Heart left ventricle (tissue), 16 donors: ENCODE measurements around the gene SH3PXD2A. TPM values are rescaled to one million over a fixed set of nuclear protein-coding genes. Genes with fewer than 3 reads are reported as not detected.
"Not testable (repeated sequence)": the region's sequence is repeated elsewhere in the genome, so short reads cannot be mapped to it uniquely, and the experiment has no call there.

Source experiments
- ATAC-seq, 4 donors: fragments of 200-7000 bp; cut with Tn5 transposase; one replicate each; pipeline ENCODE4 v1.9.1; 2020 to 2022; ENCODE audit warnings: moderate library complexity in 4 of 4, mild to moderate bottlenecking in 3 of 4, moderate number of reproducible peaks in 1 of 4
- DNase-seq, 5 donors: peaks; one replicate each; pipeline ENCODE4 v3.0.0-alpha.2; 2020
- H3K27ac ChIP-seq, 12 donors: fragments of 200-600 bp; sonication (generic) in 4 of 12; one replicate each; pipeline versions ENCODE4 v1.5.0 to v1.8.0; 2016 to 2022; ENCODE audit warnings: mild to moderate bottlenecking in 2 of 12
- H3K27me3 ChIP-seq, 9 donors: fragments of 200-600 bp; sonication (generic) in 2 of 9; one replicate each; pipeline versions ENCODE4 v1.5.1 to v1.8.0; 2016 to 2022; ENCODE audit warnings: mild to moderate bottlenecking in 3 of 9
- H3K36me3 ChIP-seq, 9 donors: fragments of 200-600 bp; sonication (generic) in 2 of 9; one replicate each; pipeline versions ENCODE4 v1.5.0 to v1.8.0; 2018 to 2022; ENCODE audit warnings: mild to moderate bottlenecking in 2 of 9
- H3K4me1 ChIP-seq, 12 donors: fragments of 200-600 bp; sonication (generic) in 4 of 12; one replicate each; pipeline versions ENCODE4 v1.5.0 to v1.8.0; 2016 to 2022; ENCODE audit warnings: mild to moderate bottlenecking in 3 of 12
- H3K4me3 ChIP-seq, 12 donors: fragments of 200-600 bp; sonication (generic) in 4 of 12; one replicate each; pipeline versions ENCODE4 v1.5.0 to v1.8.0; 2017 to 2022; ENCODE audit warnings: mild to moderate bottlenecking in 9 of 12, moderate library complexity in 4 of 12
- H3K9me3 ChIP-seq, 12 donors: fragments of 200-600 bp; sonication (generic) in 4 of 12; one replicate each; pipeline versions ENCODE4 v1.5.0 to v1.8.0; 2016 to 2022; ENCODE audit warnings: mild to moderate bottlenecking in 1 of 12
- CTCF ChIP-seq, 12 donors: fragments of 200-600 bp; sonication (generic) in 4 of 12; IDR thresholded peaks; one replicate each; pipeline versions ENCODE4 v1.5.0 to v1.8.0; 2018 to 2022; ENCODE audit warnings: antibody characterized with exemption in 12 of 12, mild to moderate bottlenecking in 5 of 12
- POLR2A ChIP-seq, 2 donors: fragments of 450-650 bp; IDR thresholded peaks; one replicate each; pipeline ENCODE4 v1.6.1; 2017; ENCODE audit warnings: antibody characterized with exemption in 2 of 2, mild to moderate bottlenecking in 2 of 2, moderate library complexity in 2 of 2
- WGBS, 4 donors: extraction: QIAGEN DNeasy Blood & Tissue Kit in 2 of 4; methylation state at CpG; one replicate each; pipeline versions ENCODE4 v1.1.5 to v1.1.7; 2013 to 2018; 5-methylcytosine and 5-hydroxymethylcytosine counted together
- intact Hi-C, 10 donors: fragments of 100-400 bp; cut with DNase I; formaldehyde crosslinking; loops; one replicate each; pipeline versions ENCODE4 v1.11.1 to v1.14.2; 2022
- polyA plus RNA-seq, 2 donors: library from polyadenylated mRNA; stranded (reverse); fragments of 200-250 nt; gene quantifications; one replicate each; pipeline ENCODE4 v1.2.3, GENCODE V29; 2013
- total RNA-seq, 9 donors: library from RNA; depleted of rRNA in 2 of 9; stranded (reverse); fragments of >200 nt in 2 of 9; fragmentation: NEBNext Ultra II Directional in 3 of 9; extraction: Animal tissue kit (Norgen Biotek cat#: 25700) in 3 of 9; gene quantifications; one replicate each; pipeline versions ENCODE4 v1.1.0 to v1.2.4, GENCODE V29; 2016 to 2023
- donor health status: ischemic (EF 13 %, LVEDD 7.1; RV severe dilation, severe dysfunction).
- donor health status: healthy with polysubstance abuse.
- donor health status: DM: no; HTN: yes; CAD: no.
- donor health status: DM: no; HTN: no; CAD: no.
- donor health status: ischemic (EF 25% LVEDD 6.9; RV normal size, moderate dysfunction).
- donor health status: ischemic (EF 25% LVEDD 5.7; RV mildly dilated, moderate dysfunction).
- donor health status: healthy.
- donor health status: DM: yes; HTN: yes; CAD: no.
- donor health status: ischemic (EF 35%, LVEDD 5.7; RV mildly dilated, moderate dysfunction).
- donor health status: nonischemic (EF 11% LVEDD 7.7; RV severe dilation, severe dysfunction).
- donor health status: DM: yes; HTN: yes; CAD: no.
- donor health status: PGD.
- donor health status: ischemic (EF 29% LVEDD 5.4; RV normal size, mild dysfunction).
- donor health status: nonischemic (EF 23%, LVEDD 6.1; RV moderate dilation, normal function).

SH3PXD2A gene
- total and polyA plus RNA-seq, 11 donors, result 11.8 to 43.4 (median 31.1) TPM

DNA sequence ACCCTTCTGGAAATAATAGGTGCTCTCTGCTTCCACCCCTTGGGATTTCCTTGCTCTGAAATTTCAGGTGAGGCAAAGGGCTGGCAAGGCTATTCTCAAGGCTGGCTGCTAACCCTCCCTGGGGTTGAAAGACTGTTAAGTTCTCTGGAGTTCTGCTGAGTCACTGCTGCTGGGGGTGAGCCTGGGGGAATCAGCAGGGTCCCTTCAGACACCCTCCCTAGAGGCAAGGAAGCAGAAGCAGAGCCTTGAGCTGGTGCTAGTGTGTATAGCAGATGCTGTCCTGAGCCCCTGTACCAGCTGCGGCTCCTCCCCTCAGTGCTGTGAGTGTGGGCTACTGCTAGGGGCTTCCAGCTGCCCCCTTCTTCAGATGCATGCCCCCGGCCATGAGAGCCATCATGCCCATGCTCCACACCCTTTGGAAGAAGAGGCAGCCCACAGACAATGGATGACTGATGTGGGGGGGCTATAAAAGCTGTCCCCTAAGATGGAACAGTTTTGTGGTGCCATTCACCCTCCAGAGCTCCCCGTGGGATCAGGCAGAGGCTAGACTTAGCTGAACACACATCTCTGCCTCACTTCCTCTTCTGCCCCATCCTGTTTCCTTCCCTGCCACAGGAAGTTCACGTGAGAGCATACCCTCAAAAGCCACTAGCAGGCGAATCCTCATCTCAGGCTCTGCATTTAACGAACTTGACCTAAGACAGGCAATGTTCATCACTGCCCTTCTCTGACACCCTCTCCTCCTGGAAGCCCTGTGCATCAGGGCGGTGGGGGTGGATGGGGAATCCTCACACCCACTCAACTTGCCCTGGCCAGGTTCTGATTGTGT lies 91.8 kb downstream of the SH3PXD2A start:
- DNase-seq, result no peak
- ATAC-seq, result no peak
- Histone ChIP-seq H3K27ac (peak overlapping the region in 6 of 12 donors; percentile 2 to 60 (median 13)), H3K4me1 (peaks cover 11 to 94% (median 63%) of the 10 kb centered on the region in 12 donors), H3K27me3 (no peaks in the 10 kb centered on the region), H3K4me3 (no peak overlapping the region), H3K36me3 (no peaks in the 10 kb centered on the region), H3K9me3 (no peaks in the 10 kb centered on the region)
- intact Hi-C loops, result no loop called here
- 69 to 77% (median 72%) methylated on average over 7 of the region's 7 CpGs for WGBS, 4 donors
- TF ChIP-seq POLR2A (IDR thresholded peaks at IDR 0.05) (no peak), CTCF (IDR thresholded peaks at IDR 0.05) (no peak)

- Histone ChIP-seq H3K9me3 (no peaks in the 10 kb centered on the region), H3K36me3 (no peaks in the 10 kb centered on the region), H3K4me1 (peaks cover 11 to 97% (median 70%) of the 10 kb centered on the region in 12 donors), H3K4me3 (no peak overlapping the region), H3K27ac (peak overlapping the region in 5 of 12 donors; percentile 2 to 32 (median 13)), H3K27me3 (no peaks in the 10 kb centered on the region)
- ATAC-seq, result no peak
- DNase-seq, result no peak
- no peak for TF ChIP-seq CTCF (IDR thresholded peaks at IDR 0.05)
- no peak for TF ChIP-seq POLR2A (IDR thresholded peaks at IDR 0.05)
- WGBS, 4 donors, result 82 to 90% (median 88%) methylated on average over 2 of the region's 2 CpGs
- intact Hi-C loops, result no loop called here
These were observed 92.5 kb downstream of the SH3PXD2A start for GRCh38 chr10:103762916-103763315.

DNA sequence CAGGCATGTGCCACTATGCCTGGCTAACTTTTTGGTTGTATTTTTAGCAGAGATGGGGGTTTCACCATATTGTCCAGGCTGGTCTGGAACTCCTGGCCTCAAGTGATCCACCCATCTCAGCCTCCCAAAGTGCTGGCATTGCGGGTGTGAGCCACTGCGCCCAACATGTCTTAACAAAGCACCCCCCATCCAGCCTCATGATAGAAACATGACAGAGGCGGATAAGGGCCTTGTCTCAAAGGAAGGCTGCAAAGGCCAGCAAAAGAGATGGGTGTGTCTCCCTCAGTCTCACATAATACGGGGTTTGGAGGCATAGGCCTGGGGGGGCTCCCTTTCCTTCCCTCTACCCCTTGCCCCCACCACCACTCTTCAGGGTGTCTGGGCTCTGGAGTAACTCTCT lies 93.2 kb downstream of the SH3PXD2A start:
- Histone ChIP-seq H3K9me3 (no peaks in the 10 kb centered on the region), H3K4me3 (no peak overlapping the region), H3K27ac (peak overlapping the region in 6 of 12 donors; percentile 36 to 98 (median 95)), H3K36me3 (no peaks in the 10 kb centered on the region), H3K27me3 (no peaks in the 10 kb centered on the region), H3K4me1 (peaks cover 11 to 97% (median 76%) of the 10 kb centered on the region in 12 donors)
- no peak for ATAC-seq
- no peak for TF ChIP-seq CTCF (IDR thresholded peaks at IDR 0.05)
- TF ChIP-seq POLR2A (IDR thresholded peaks at IDR 0.05), result no peak
- WGBS, 4 donors, result 83 to 93% (median 92%) methylated on average over 4 of the region's 4 CpGs
- no peak for DNase-seq
- intact Hi-C loops, result no loop called here

DNA sequence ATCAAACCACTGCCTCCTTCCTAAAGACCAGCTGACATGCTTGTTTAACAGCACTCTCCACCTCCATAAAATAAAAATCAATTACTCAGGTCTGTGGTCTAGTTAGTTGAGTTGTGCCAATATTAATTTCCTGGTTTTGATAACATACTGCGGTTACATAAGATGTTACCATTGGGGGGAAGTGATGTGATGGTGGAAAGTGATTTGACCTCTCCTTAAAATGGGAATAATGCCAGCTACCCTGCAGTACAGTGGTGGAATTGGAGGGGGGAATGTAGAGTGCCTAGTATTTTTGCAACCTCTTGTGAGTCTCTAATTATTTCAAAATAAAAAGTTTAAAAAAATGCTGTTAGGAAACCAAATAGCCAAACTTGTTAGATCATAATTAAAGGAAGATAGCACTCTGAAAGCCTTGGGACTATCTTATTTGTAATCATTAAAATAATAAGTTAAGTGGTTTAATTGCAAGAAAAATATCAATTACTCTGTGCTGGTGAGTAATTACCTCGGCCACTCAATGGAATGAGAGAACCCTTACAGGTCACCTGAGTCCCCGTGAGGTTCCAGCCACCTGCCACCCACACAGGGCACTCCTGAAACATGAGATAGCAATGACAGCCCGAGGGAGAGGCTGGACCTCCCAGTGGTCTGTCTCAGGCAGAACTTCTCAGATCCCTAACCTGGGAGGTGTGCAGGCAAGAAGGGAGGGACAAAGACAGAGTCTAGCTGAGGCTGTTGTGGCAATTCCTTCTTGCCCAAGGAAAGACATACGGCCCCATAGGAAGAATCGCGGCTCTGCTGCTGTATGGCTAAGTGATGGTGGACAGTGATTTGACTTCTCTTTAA lies 94.1 kb downstream of the SH3PXD2A start:
- no peak for ATAC-seq
- TF ChIP-seq POLR2A (IDR thresholded peaks at IDR 0.05) (no peak), CTCF (IDR thresholded peaks at IDR 0.05) (peak in 1 of 12 donors; percentile 12)
- peak overlapping the region in 11 of 12 donors; percentile 36 to 100 (median 95) for H3K27ac ChIP-seq

DNA sequence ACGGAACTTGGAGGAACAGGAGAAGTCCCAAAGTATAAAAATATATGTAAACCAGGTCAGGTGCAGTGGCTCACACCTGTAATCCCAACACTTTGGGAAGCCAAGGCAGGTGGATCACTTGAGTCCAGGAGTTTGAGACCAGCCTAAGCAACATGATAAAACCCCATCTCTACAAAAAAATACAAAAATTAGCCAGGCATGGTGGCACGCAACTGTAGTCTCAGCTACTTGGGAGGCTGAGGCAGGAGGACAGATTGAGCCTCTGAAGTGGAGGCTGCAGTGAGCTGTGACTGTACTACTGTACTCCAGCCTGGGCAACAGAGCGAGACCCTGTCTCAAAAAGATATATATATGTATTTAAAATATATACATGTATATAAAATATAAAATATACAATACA lies 95.1 kb downstream of the SH3PXD2A start:
- peaks cover 11 to 95% (median 70%) of the 10 kb centered on the region in 12 donors for H3K4me1 ChIP-seq
- intact Hi-C loops, ATAC-seq, DNase-seq, H3K4me3 ChIP-seq, H3K36me3 ChIP-seq, H3K27me3 ChIP-seq, H3K9me3 ChIP-seq: not testable (repeated sequence)
- 87 to 96% (median 90%) methylated on average over 3 of the region's 3 CpGs for WGBS, 4 donors
- peak overlapping the region; percentile 56 to 100 (median 94) for H3K27ac ChIP-seq

More for the DNA sequence above, 94.1 kb downstream of the SH3PXD2A start:
- H3K4me3 ChIP-seq, result no peak overlapping the region
- intact Hi-C loops, result no loop called here
- no peaks in the 10 kb centered on the region for H3K27me3 ChIP-seq
- DNase-seq, result no peak
- no peaks in the 10 kb centered on the region for H3K9me3 ChIP-seq
- 52 to 63% (median 61%) methylated on average over 7 of the region's 7 CpGs for WGBS, 4 donors
- no peaks in the 10 kb centered on the region for H3K36me3 ChIP-seq
- H3K4me1 ChIP-seq, result peaks cover 11 to 100% (median 79%) of the 10 kb centered on the region in 12 donors
